ENCODE data around the gene PPP6R1.

DNA sequence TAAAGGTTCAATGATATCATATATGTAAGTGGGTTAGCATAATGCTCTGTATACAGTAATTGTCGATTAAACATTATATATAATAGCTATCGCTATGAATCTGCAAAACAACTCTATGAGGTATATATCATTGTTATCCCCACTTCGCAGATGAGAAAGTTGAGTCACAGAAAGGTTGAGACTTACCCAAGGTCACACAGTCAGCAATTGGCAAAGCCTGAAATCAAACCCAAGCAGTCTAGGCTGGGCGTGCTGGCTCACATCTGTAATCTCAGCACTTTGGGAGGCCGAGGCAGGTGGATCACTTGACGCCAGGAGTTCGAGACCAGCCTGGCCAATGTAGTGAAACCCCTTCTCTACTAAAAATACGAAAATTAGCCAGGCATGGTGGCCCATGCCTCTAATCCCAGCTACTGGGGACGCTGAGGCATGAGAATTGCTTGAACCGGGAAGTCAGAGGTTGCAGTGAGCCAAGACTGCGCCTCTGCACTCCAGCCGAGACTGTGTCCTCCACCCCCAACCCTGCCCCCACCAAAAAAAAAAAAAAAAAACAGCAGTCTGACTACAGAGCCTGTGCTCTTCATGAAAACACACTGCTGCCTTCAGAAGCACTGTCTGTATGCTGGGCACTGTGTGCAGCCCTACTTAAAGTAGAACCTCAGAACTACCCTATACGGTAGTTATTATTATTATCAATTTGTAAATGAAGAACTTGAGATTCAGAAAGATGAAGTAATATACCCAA, 19.7 kb upstream of the PPP6R1 start:
- TF ChIP-seq, protein P1, sequence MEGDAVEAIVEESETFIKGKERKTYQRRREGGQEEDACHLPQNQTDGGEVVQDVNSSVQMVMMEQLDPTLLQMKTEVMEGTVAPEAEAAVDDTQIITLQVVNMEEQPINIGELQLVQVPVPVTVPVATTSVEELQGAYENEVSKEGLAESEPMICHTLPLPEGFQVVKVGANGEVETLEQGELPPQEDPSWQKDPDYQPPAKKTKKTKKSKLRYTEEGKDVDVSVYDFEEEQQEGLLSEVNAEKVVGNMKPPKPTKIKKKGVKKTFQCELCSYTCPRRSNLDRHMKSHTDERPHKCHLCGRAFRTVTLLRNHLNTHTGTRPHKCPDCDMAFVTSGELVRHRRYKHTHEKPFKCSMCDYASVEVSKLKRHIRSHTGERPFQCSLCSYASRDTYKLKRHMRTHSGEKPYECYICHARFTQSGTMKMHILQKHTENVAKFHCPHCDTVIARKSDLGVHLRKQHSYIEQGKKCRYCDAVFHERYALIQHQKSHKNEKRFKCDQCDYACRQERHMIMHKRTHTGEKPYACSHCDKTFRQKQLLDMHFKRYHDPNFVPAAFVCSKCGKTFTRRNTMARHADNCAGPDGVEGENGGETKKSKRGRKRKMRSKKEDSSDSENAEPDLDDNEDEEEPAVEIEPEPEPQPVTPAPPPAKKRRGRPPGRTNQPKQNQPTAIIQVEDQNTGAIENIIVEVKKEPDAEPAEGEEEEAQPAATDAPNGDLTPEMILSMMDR (IDR thresholded peaks at IDR 0.05), result no peak
- no peak for TF ChIP-seq POLR2A (IDR thresholded peaks at IDR 0.05)
